Sigmoid colon (tissue), 7 donors: ENCODE results near the gene RNF223. TPM values are rescaled to one million over a fixed set of nuclear protein-coding genes. Genes with fewer than 3 reads are reported as not detected.

Source experiments
- DNase-seq: peaks from one replicate; pipeline ENCODE4 v3.0.0-alpha.2; 2019
- H3K27ac ChIP-seq, 4 donors: fragments of 200-600 bp; sonication (generic); one replicate each; pipeline ENCODE4 v1.5.1; 2016 to 2019; ENCODE audit warnings: mild to moderate bottlenecking in 1 of 4
- H3K27me3 ChIP-seq, 3 donors: fragments of 200-600 bp; sonication (generic); one replicate each; pipeline ENCODE4 v1.5.1; 2019; ENCODE audit warnings: mild to moderate bottlenecking in 1 of 3
- H3K36me3 ChIP-seq, 4 donors: fragments of 200-600 bp; sonication (generic); one replicate each; pipeline ENCODE4 v1.5.1; 2016 to 2019
- H3K4me1 ChIP-seq, 4 donors: fragments of 200-600 bp; sonication (generic); one replicate each; pipeline ENCODE4 v1.5.1; 2017 to 2019
- H3K4me3 ChIP-seq, 4 donors: fragments of 200-600 bp; sonication (generic); one replicate each; pipeline ENCODE4 v1.5.1; 2017 to 2019; ENCODE audit warnings: mild to moderate bottlenecking in 2 of 4, moderate library complexity in 1 of 4
- H3K9me3 ChIP-seq, 4 donors: fragments of 200-600 bp in 3 of 4; sonication (generic) in 3 of 4; one replicate each; pipeline versions ENCODE4 v1.5.1 to v1.6.1; 2013 to 2019
- EP300 ChIP-seq, 4 donors: sonication (generic); formaldehyde crosslinking; IDR thresholded peaks; one replicate each; pipeline ENCODE4 v1.6.1; 2017; ENCODE audit warnings: antibody characterized with exemption in 4 of 4
- POLR2A ChIP-seq, 2 donors: fragments of 450-650 bp; IDR thresholded peaks; one replicate each; pipeline ENCODE4 v1.6.1; 2016; ENCODE audit warnings: antibody characterized with exemption in 2 of 2, mild to moderate bottlenecking in 2 of 2, moderate library complexity in 2 of 2
- POLR2AphosphoS5 ChIP-seq, 4 donors: sonication (generic); formaldehyde crosslinking; IDR thresholded peaks; one replicate each; pipeline ENCODE4 v1.6.1; 2017; ENCODE audit warnings: antibody characterized with exemption in 4 of 4
- WGBS, 2 donors: extraction: QIAGEN DNeasy Blood & Tissue Kit; methylation state at CpG; one replicate each; pipeline ENCODE4 v1.1.7; 2013; 5-methylcytosine and 5-hydroxymethylcytosine counted together
- intact Hi-C: fragments of 100-400 bp; cut with DNase I; formaldehyde crosslinking; loops from one replicate; pipeline ENCODE4 v1.15.1; 2023
- polyA plus RNA-seq, 3 donors: library from polyadenylated mRNA; stranded (reverse); fragments of 200-250 nt; gene quantifications; one replicate each; pipeline ENCODE4 v1.2.3, GENCODE V29; 2013
- total RNA-seq, 4 donors: library from RNA; depleted of rRNA; stranded (reverse); fragments of >200 nt; gene quantifications; one replicate each; pipeline ENCODE4 v1.1.0, GENCODE V29; 2016
- TF ChIP-seq, protein P1 (sequence below), 4 experiments: fragments of 450-650 bp in 3 of 4; fragments of 200-600 bp in 1 of 4; IDR thresholded peaks; one replicate each; pipeline ENCODE4 v1.5.1; 2016 to 2019; ENCODE audit warnings: antibody characterized with exemption in 4 of 4, mild to moderate bottlenecking in 3 of 4, moderate library complexity in 2 of 4
- donor health status: healthy with polysubstance abuse.
- donor health status: Bipolar disorder and iron deficiency.
- donor health status: healthy.

The RNF223 gene
- total and polyA plus RNA-seq, 7 donors, result 0.60 to 3.7 (median 1.9) TPM; not detected in 4

DNA sequence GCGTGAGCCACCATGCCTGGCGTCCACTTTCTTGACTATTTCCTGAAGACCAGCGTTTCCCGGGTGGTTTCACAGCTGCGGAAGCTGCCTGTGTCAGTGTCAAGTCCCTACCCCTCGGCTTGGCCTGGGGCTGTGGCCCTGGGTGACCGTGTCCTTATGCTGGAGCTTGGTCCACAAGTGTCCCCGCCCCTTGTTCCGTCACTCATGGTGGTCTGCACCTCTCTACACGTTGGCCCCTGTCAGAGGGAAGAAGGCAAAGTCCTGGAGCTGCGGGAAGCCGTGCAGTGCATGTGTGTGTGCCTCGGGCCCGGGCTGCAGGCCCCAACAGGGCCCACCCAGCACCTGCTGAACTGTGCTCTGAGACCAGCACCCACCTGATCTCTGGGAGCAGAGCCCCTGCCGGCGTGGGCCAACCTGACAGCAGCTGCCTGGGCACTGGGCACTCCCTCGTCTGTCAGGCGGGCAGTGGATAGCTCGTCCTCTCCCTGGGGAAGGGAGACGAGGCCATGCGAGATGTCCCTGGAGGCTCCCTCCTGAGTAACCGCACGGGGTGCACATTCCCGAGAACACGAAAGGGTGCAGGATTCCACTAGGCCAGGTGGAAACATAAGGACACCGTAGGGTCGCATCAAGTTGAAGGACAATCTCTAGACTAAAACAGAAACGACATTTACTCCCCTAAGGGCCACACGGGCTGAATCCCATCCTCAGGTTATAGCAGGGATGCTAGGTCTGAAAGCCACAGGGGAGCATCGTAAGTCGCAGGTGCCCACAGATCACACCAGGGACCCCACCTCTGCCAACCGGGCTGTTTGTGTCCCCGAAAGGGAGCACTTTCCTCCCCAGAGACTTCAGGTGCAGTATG, 44.1 kb upstream of the RNF223 start:
- peaks cover 0 to 3% (median 1%) of the 10 kb centered on the region in 4 donors for H3K9me3 ChIP-seq
- DNase-seq, result peak; percentile 61
- H3K27me3 ChIP-seq, result peaks cover 0 to 39% (median 0%) of the 10 kb centered on the region in 3 donors
- H3K4me1 ChIP-seq, result peaks cover 0 to 29% (median 25%) of the 10 kb centered on the region in 4 donors
- H3K4me3 ChIP-seq, result no peak overlapping the region
- peaks cover 0 to 3% (median 0%) of the 10 kb centered on the region in 4 donors for H3K36me3 ChIP-seq
- WGBS, 2 donors, result 89% methylated on average over 33 of the region's 33 CpGs
- no peak overlapping the region for H3K27ac ChIP-seq
- intact Hi-C loops, result loop anchor here (5.0 kb wide), 2 partner anchors 96 to 189 kb away; partner anchors contain the start of genes ACAP3, AGRN and PUSL1
- no peak for TF ChIP-seq EP300 (IDR thresholded peaks at IDR 0.05)
- no peak for TF ChIP-seq POLR2AphosphoS5 (IDR thresholded peaks at IDR 0.05)
- TF ChIP-seq, protein P1, sequence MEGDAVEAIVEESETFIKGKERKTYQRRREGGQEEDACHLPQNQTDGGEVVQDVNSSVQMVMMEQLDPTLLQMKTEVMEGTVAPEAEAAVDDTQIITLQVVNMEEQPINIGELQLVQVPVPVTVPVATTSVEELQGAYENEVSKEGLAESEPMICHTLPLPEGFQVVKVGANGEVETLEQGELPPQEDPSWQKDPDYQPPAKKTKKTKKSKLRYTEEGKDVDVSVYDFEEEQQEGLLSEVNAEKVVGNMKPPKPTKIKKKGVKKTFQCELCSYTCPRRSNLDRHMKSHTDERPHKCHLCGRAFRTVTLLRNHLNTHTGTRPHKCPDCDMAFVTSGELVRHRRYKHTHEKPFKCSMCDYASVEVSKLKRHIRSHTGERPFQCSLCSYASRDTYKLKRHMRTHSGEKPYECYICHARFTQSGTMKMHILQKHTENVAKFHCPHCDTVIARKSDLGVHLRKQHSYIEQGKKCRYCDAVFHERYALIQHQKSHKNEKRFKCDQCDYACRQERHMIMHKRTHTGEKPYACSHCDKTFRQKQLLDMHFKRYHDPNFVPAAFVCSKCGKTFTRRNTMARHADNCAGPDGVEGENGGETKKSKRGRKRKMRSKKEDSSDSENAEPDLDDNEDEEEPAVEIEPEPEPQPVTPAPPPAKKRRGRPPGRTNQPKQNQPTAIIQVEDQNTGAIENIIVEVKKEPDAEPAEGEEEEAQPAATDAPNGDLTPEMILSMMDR (IDR thresholded peaks at IDR 0.05), result no peak
- no peak for TF ChIP-seq POLR2A (IDR thresholded peaks at IDR 0.05)

DNA sequence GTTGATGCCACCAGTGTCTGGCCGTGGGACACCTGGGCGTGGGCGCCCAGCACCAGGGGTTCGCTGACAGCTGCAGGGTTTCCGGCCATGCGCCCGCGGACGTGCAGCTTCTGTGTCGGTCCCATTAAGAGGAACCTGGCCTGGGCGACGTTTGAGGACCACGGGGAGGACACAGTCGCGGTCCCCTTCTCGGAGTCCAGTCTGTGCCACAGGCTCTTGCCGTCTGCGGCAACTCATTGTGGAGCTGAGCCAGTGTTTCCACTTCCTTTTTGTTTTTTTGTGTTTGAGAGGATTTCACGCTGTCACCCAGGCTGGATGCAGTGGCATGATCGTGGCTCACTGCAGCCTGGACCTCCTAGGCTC, 43.3 kb upstream of the RNF223 start:
- TF ChIP-seq, protein P1 (IDR thresholded peaks at IDR 0.05), result no peak
- no peak for TF ChIP-seq EP300 (IDR thresholded peaks at IDR 0.05)
- no peak for TF ChIP-seq POLR2AphosphoS5 (IDR thresholded peaks at IDR 0.05)
- TF ChIP-seq POLR2A (IDR thresholded peaks at IDR 0.05), result no peak
- Histone ChIP-seq H3K9me3 (peaks cover 0 to 3% (median 1%) of the 10 kb centered on the region in 4 donors), H3K4me3 (no peak overlapping the region), H3K4me1 (peaks cover 0 to 27% (median 23%) of the 10 kb centered on the region in 4 donors), H3K27ac (no peak overlapping the region), H3K27me3 (peaks cover 0 to 31% (median 0%) of the 10 kb centered on the region in 3 donors), H3K36me3 (peaks cover 0 to 9% (median 0%) of the 10 kb centered on the region in 4 donors)
- DNase-seq, result peak; percentile 69
- intact Hi-C loops, result loop anchor here (2.0 to 5.0 kb wide), 3 partner anchors 95 to 190 kb away; partner anchors contain the start of genes ACAP3, AGRN and PUSL1
- whole genome bisulfite sequencing, 2 donors, result 72% methylated on average over 20 of the region's 20 CpGs

DNA sequence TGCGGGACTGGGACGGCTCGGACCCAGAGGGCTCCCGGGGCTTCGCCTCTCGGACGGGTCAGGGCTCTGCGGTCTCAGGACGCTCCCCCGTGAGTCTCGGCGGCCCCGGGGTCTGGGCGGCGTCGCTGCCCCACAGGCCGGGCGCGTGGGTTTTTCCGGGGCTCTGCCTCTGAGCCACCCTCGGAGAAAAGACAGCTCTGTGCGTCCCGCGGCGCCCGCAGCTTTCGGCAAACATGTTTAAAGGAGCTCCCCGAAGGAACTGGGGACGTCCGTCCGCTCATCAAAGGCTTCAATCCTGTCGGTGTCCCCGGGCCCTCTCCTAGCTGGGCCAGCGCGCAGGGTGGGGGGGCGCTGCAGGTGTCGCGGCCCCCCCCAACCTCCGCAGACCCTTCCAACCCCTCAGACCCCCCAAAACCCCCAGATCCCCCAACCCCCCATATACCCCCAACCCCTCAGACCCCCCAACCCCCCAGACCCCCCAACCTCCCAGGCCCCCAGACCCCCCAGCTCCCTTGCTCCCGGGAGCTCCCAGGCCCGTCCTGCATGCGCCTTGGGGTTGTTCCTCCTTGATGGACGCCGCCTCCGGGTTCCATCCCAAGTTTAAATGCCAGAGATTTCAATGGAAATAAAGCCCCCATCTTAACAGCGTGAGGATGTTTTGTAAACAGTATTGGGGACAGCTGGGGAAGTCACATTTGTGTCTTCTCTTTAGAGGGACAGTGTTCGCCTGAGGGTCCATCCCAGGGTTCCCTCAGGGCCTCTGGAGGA, 42.8 kb upstream of the RNF223 start:
- 6 to 10% methylated on average over 47 of the region's 47 CpGs for WGBS, 2 donors
- Histone ChIP-seq H3K4me3 (peak overlapping the region; percentile 69 to 99 (median 93)), H3K27ac (peak overlapping the region in 3 of 4 donors; percentile 0 to 33 (median 14)), H3K36me3 (peaks cover 0 to 11% (median 0%) of the 10 kb centered on the region in 4 donors), H3K9me3 (peaks cover 0 to 3% (median 1%) of the 10 kb centered on the region in 4 donors), H3K4me1 (peaks cover 0 to 21% (median 17%) of the 10 kb centered on the region in 4 donors), H3K27me3 (peaks cover 0 to 26% (median 0%) of the 10 kb centered on the region in 3 donors)
- DNase-seq, result peak; percentile 70
- TF ChIP-seq EP300 (IDR thresholded peaks at IDR 0.05), result no peak
- TF ChIP-seq POLR2A (IDR thresholded peaks at IDR 0.05), result no peak
- TF ChIP-seq, protein P1 (IDR thresholded peaks at IDR 0.05), result no peak
- TF ChIP-seq POLR2AphosphoS5 (IDR thresholded peaks at IDR 0.05), result no peak
- intact Hi-C loops, result loop anchor here (1.0 to 5.0 kb wide), 4 partner anchors 40 to 190 kb away; partner anchors contain the start of genes ACAP3, AGRN and PUSL1
